Superior temporal gyrus (tissue), 1 donor: ENCODE data around the gene RFX3.

Experiments used
- DNase-seq: peaks from one replicate; pipeline ENCODE4 v3.0.0-alpha.2; 2016; ENCODE audit errors: extremely low spot score

Gene RFX3

GRCh38 chr9:3434594-3434993, 91.2 kb downstream of the RFX3 start:
- DNase-seq: no peak

GRCh38 chr9:3433754-3434153, 92.0 kb downstream of the RFX3 start:
- DNase-seq: no peak

- DNase-seq: no peak
Measured at GRCh38 chr9:3433066-3433465, 92.7 kb downstream of the RFX3 start.

GRCh38 chr9:3431890-3432289, 93.9 kb downstream of the RFX3 start:
- DNase-seq: no peak

- DNase-seq: no peak
Measured at GRCh38 chr9:3419893-3420292, 105.9 kb downstream of the RFX3 start.

- DNase-seq: no peak
Measured at GRCh38 chr9:3415906-3416305, 109.9 kb downstream of the RFX3 start.

- DNase-seq: no peak
Measured at GRCh38 chr9:3413984-3414383, 111.8 kb downstream of the RFX3 start.

GRCh38 chr9:3410461-3410860, 115.3 kb downstream of the RFX3 start:
- no peak for DNase-seq

- no peak for DNase-seq
Measured at GRCh38 chr9:3409453-3409852, 116.3 kb downstream of the RFX3 start.

- no peak for DNase-seq
Measured at GRCh38 chr9:3403315-3403714, 122.5 kb downstream of the RFX3 start.

- DNase-seq: no peak
Measured at GRCh38 chr9:3401221-3401954, 124.4 kb downstream of the RFX3 start.

- no peak for DNase-seq
Measured at GRCh38 chr9:3398232-3398648, 127.6 kb downstream of the RFX3 start.

- DNase-seq: no peak
Measured at GRCh38 chr9:3397766-3398165, 128.0 kb downstream of the RFX3 start.

GRCh38 chr9:3391414-3391813, 134.4 kb downstream of the RFX3 start:
- no peak for DNase-seq

GRCh38 chr9:3386753-3387152, 139.0 kb downstream of the RFX3 start:
- DNase-seq: no peak

- DNase-seq: no peak
Measured at GRCh38 chr9:3385871-3386270, 139.9 kb downstream of the RFX3 start.

GRCh38 chr9:3371842-3372241, 154.0 kb downstream of the RFX3 start:
- DNase-seq: no peak

- no peak for DNase-seq
Measured at GRCh38 chr9:3370715-3371114, 155.1 kb downstream of the RFX3 start.

GRCh38 chr9:3367185-3367584, 158.6 kb downstream of the RFX3 start:
- no peak for DNase-seq

GRCh38 chr9:3361689-3362392, 164.0 kb downstream of the RFX3 start:
- DNase-seq: no peak

GRCh38 chr9:3361116-3361515, 164.7 kb downstream of the RFX3 start:
- no peak for DNase-seq

- no peak for DNase-seq
Measured at GRCh38 chr9:3360245-3360644, 165.6 kb downstream of the RFX3 start.

GRCh38 chr9:3359778-3360177, 166.0 kb downstream of the RFX3 start:
- DNase-seq: no peak
